GM12891 (cell line): ENCODE results near the gene IMMP2L.

Experiments
- POLR2A ChIP-seq: IDR thresholded peaks from 2 replicates; pipeline ENCODE4 v1.6.1; 2011; ENCODE audit warnings: low read depth, low read length, control low read depth
- POLR2AphosphoS5 ChIP-seq: IDR thresholded peaks from 2 replicates; pipeline ENCODE4 v1.6.1; 2011; ENCODE audit warnings: low read depth, low read length, control low read depth
- POU2F2 ChIP-seq: IDR thresholded peaks from 2 replicates; pipeline ENCODE4 v1.6.1; 2011; ENCODE audit warnings: low read depth, mild to moderate bottlenecking, control low read depth, low read length, moderate library complexity
- TAF1 ChIP-seq: IDR thresholded peaks from 2 replicates; pipeline ENCODE4 v1.6.1; 2011; ENCODE audit warnings: low read depth, low read length, control low read depth

DNA sequence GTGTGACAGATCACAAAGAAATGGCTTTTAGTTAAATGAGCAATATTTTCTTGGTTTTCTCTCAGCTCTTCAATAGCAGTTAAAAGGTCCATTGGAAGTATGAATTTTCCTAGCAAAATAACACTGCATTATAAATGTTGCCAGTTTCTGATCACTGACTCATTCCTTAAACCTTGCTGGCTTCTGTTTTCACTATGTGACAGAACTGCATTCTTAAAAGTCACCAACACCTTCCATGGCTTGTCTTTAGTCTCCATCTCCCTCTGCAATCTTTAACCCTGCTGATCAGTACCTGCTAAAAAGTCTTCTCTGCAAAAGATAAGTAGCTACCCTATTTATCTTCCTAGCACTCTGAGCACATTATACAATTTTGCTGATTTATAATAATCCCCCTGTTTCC lies 876.4 kb downstream of the IMMP2L start:
- no peak for TF ChIP-seq POU2F2
- no peak for TF ChIP-seq POLR2A
- TF ChIP-seq POLR2AphosphoS5 = no peak
- TF ChIP-seq TAF1 = no peak
